KMS-11 (cell line): Measurements from ENCODE around the gene PICALM.

Experiments
- H2AFZ ChIP-seq: fragments of 200-600 bp; sonication (generic); 2 replicates; pipeline ENCODE4 v1.6.1; 2016; ENCODE audit warnings: antibody characterized with exemption, mixed run types, low read depth
- H3K27ac ChIP-seq: fragments of 200-600 bp; sonication (generic); 2 replicates; pipeline ENCODE4 v1.6.1; 2016; ENCODE audit warnings: mild to moderate bottlenecking, mixed run types
- H3K27me3 ChIP-seq: fragments of 200-600 bp; sonication (generic); 2 replicates; pipeline ENCODE4 v1.6.1; 2017; ENCODE audit warnings: mild to moderate bottlenecking, low read depth, mixed run types, moderate library complexity; ENCODE audit not compliant: insufficient read depth
- H3K36me3 ChIP-seq: fragments of 200-600 bp; sonication (generic); 2 replicates; pipeline ENCODE4 v1.6.1; 2017; ENCODE audit warnings: mild to moderate bottlenecking, mixed run types; ENCODE audit not compliant: insufficient read depth
- H3K4me1 ChIP-seq: fragments of 200-600 bp; sonication (generic); 2 replicates; pipeline ENCODE4 v1.6.1; 2016; ENCODE audit warnings: mild to moderate bottlenecking, low read depth, mixed run types; ENCODE audit not compliant: poor library complexity, severe bottlenecking
- H3K4me2 ChIP-seq: fragments of 200-600 bp; sonication (generic); 2 replicates; pipeline ENCODE4 v1.7.0; 2016; ENCODE audit warnings: mild to moderate bottlenecking, mixed run types
- H3K4me3 ChIP-seq: fragments of 200-600 bp; sonication (generic); IDR thresholded peaks from 2 replicates; pipeline ENCODE4 v1.6.1; 2017; ENCODE audit warnings: low read depth, low read length, mixed read lengths; ENCODE audit not compliant: insufficient read depth
- H3K79me2 ChIP-seq: fragments of 200-600 bp; sonication (generic); 2 replicates; pipeline ENCODE4 v1.6.1; 2016; ENCODE audit warnings: low read depth, mixed run types; ENCODE audit not compliant: insufficient read depth
- H3K9ac ChIP-seq: fragments of 200-600 bp; sonication (generic); 2 replicates; pipeline ENCODE4 v1.6.1; 2016; ENCODE audit warnings: mild to moderate bottlenecking, mixed run types
- H4K20me1 ChIP-seq: fragments of 200-600 bp; sonication (generic); 2 replicates; pipeline ENCODE4 v1.6.1; 2016; ENCODE audit warnings: mild to moderate bottlenecking, mixed run types; ENCODE audit not compliant: insufficient read depth
- TF ChIP-seq, protein P1 (sequence below): fragments of 200-600 bp; sonication (generic); conservative IDR thresholded peaks from 2 replicates; pipeline ENCODE4 v1.6.1; 2017; ENCODE audit warnings: low read depth, mild to moderate bottlenecking, antibody characterized with exemption, low read length, moderate library complexity, mixed read lengths

PICALM gene

DNA sequence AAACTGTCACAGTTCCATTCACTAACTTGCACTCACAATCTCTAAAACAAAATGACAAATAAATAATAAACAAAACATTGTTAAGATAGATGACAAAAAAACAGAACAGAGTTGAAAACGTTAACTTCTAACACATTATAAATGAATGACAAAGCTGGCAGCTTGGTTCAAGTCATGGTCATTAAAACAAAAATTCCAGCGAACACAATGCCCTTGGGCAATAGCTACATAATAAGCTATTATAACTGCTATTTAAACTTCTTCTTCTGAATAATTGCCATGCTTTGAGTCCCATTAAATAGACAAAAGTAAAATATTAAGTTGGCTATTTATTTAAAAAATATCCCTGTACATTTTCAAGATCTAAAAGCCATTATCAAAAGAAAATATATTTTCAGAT, 54.7 kb downstream of the PICALM start:
- Histone ChIP-seq H3K27me3 (no peaks in the 10 kb centered on the region), H3K4me2 (no peak overlapping the region), H3K4me1 (peaks cover 67% of the 10 kb centered on the region), H3K27ac (no peak overlapping the region), H2AFZ (no peak overlapping the region), H3K4me3 (no peak overlapping the region), H3K79me2 (peaks cover 5% of the 10 kb centered on the region; the same call in 1 of the 2 replicates), H4K20me1 (no peaks in the 10 kb centered on the region), H3K36me3 (peaks cover 17% of the 10 kb centered on the region; the same call in 1 of the 2 replicates), H3K9ac (no peak overlapping the region)
- TF ChIP-seq, protein P1, sequence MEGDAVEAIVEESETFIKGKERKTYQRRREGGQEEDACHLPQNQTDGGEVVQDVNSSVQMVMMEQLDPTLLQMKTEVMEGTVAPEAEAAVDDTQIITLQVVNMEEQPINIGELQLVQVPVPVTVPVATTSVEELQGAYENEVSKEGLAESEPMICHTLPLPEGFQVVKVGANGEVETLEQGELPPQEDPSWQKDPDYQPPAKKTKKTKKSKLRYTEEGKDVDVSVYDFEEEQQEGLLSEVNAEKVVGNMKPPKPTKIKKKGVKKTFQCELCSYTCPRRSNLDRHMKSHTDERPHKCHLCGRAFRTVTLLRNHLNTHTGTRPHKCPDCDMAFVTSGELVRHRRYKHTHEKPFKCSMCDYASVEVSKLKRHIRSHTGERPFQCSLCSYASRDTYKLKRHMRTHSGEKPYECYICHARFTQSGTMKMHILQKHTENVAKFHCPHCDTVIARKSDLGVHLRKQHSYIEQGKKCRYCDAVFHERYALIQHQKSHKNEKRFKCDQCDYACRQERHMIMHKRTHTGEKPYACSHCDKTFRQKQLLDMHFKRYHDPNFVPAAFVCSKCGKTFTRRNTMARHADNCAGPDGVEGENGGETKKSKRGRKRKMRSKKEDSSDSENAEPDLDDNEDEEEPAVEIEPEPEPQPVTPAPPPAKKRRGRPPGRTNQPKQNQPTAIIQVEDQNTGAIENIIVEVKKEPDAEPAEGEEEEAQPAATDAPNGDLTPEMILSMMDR: no peak

DNA sequence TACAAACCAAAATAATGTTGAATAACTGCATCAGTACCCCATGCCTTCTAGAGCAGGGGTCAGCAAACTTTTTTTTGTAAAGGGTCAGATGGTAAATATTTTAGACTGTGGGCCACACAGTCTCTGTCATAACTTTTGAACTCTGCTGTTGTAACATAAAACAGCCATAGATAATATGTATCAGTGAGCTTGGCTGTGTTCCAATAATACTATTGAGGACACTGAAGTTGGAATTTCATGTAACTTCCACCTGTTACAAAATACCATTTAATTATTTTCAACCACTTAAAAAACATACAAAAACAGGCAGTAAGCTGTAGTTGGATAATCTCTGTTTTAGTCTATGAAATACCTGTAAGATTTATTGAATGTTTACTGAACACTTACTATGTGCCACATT, 55.2 kb downstream of the PICALM start:
- TF ChIP-seq, protein P1: no peak
- no peak overlapping the region for H3K4me3 ChIP-seq
- peaks cover 16% of the 10 kb centered on the region; the same call in 1 of the 2 replicates for H3K36me3 ChIP-seq
- H3K4me2 ChIP-seq: no peak overlapping the region
- no peaks in the 10 kb centered on the region for H3K27me3 ChIP-seq
- H4K20me1 ChIP-seq: no peaks in the 10 kb centered on the region
- H3K9ac ChIP-seq: no peak overlapping the region
- H2AFZ ChIP-seq: no peak overlapping the region
- peaks cover 5% of the 10 kb centered on the region; the same call in 1 of the 2 replicates for H3K79me2 ChIP-seq
- no peak overlapping the region for H3K27ac ChIP-seq
- peaks cover 72% of the 10 kb centered on the region for H3K4me1 ChIP-seq

DNA sequence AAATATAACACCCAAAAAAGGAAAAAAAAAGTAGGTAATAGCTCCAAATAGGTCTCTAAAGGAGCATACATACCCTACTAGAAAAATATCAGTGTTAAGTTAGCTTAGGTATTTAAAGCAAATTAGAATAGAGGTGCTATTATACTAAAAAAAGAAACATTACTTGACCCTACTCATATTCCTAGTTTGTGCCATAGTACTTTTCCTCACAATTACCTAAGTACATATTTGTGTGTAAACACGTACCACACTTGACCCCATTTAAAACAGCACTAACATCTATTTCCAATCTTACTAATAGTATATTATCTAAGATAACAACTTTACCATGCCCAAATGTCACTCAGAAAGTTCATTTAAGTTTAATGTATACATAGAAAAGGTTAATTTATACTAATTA, 57.7 kb downstream of the PICALM start:
- Histone ChIP-seq H3K9ac (no peak overlapping the region), H3K4me3 (no peak overlapping the region), H2AFZ (no peak overlapping the region), H3K4me2 (no peak overlapping the region), H3K4me1 (peaks cover 74% of the 10 kb centered on the region), H3K79me2 (peaks cover 5% of the 10 kb centered on the region; the same call in 1 of the 2 replicates), H3K27ac (no peak overlapping the region), H3K27me3 (no peaks in the 10 kb centered on the region), H4K20me1 (no peaks in the 10 kb centered on the region), H3K36me3 (peaks cover 22% of the 10 kb centered on the region; the same call in 1 of the 2 replicates)
- TF ChIP-seq, protein P1: no peak

DNA sequence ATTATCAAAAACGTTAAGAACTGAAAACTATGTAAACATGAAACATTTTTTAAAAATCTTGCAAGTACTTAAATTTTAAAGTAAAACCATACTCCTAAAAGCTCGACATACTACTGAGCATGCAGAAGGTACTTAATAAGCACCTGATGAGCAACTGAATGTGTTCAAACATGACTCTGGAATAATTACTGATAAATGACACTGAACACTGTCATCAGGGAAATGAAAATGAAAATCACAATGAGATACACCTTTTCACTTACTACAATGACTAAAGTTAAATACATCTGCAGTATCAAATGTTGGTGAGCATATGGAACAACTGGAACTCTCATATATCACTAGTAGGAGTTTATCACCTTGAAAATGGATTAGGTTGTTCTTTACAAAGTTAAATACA, 65.2 kb downstream of the PICALM start:
- Histone ChIP-seq H3K79me2 (no peaks in the 10 kb centered on the region), H3K27ac (no peak overlapping the region), H3K4me3 (no peak overlapping the region), H3K4me1 (peaks cover 64% of the 10 kb centered on the region), H2AFZ (no peak overlapping the region), H3K27me3 (no peaks in the 10 kb centered on the region), H3K9ac (no peak overlapping the region), H3K36me3 (peaks cover 34% of the 10 kb centered on the region; the same call in 1 of the 2 replicates), H3K4me2 (no peak overlapping the region), H4K20me1 (no peaks in the 10 kb centered on the region)
- TF ChIP-seq, protein P1: no peak
